SK-N-SH treated with all-trans-retinoic acid at 6 μM for 48 hours (cell line): ENCODE measurements around the gene ZNRF2.
A peak's percentile ranks its signal among the peaks of the same experiment; 100 is the strongest.

ENCODE experiments used
- ATAC-seq: fragments of 200-7000 bp; cut with Tn5 transposase; 3 replicates; pipeline ENCODE4 v1.9.1; 2020; ENCODE audit warnings: mild to moderate bottlenecking, moderate library complexity
- ARNTL ChIP-seq: fragments of 450-650 bp; formaldehyde crosslinking; IDR thresholded peaks from 2 replicates; pipeline ENCODE4 v1.5.0; 2020; ENCODE audit warnings: low read depth, mild to moderate bottlenecking, moderate library complexity, borderline replicate concordance
- BACH2 ChIP-seq: fragments of 250-450 bp; sonication (Bioruptor Pico); IDR thresholded peaks from 2 replicates; pipeline ENCODE4 v1.9.0; 2021; ENCODE audit warnings: mild to moderate bottlenecking, borderline replicate concordance
- ESRRG ChIP-seq: fragments of 250-450 bp; sonication (Bioruptor Pico); IDR thresholded peaks from 2 replicates; pipeline ENCODE4 v1.6.1; 2021; ENCODE audit warnings: mild to moderate bottlenecking
- GLIS3 ChIP-seq: fragments of 250-450 bp; sonication (Bioruptor Pico); IDR thresholded peaks from 2 replicates; pipeline ENCODE4 v1.5.0; 2020; ENCODE audit warnings: mild to moderate bottlenecking, moderate library complexity
- ISL1 ChIP-seq: fragments of 250-450 bp; sonication (Bioruptor Pico); IDR thresholded peaks from 2 replicates; pipeline ENCODE4 v2.1.2; 2022; ENCODE audit warnings: mild to moderate bottlenecking, moderate library complexity
- OSR1 ChIP-seq: fragments of 250-450 bp; sonication (Bioruptor Pico); IDR thresholded peaks from 2 replicates; pipeline ENCODE4 v1.8.0; 2022; ENCODE audit warnings: moderate library complexity, mild to moderate bottlenecking, inconsistent platforms
- PPARA ChIP-seq: fragments of 250-450 bp; sonication (Bioruptor Pico); IDR thresholded peaks from 2 replicates; pipeline ENCODE4 v1.5.0; 2020; ENCODE audit warnings: mild to moderate bottlenecking, borderline replicate concordance
- RARB ChIP-seq: fragments of 250-450 bp; sonication (Bioruptor Pico); IDR thresholded peaks from 2 replicates; pipeline ENCODE4 v1.8.0; 2021; ENCODE audit warnings: mild to moderate bottlenecking, moderate library complexity
- SNAI2 ChIP-seq: fragments of 250-450 bp; sonication (Bioruptor Pico); IDR thresholded peaks from 2 replicates; pipeline ENCODE4 v1.5.0; 2020; ENCODE audit warnings: mild to moderate bottlenecking, moderate library complexity
- TCF4 ChIP-seq: fragments of 250-450 bp; sonication (Bioruptor Pico); IDR thresholded peaks from 2 replicates; pipeline ENCODE4 v1.8.0; 2021; ENCODE audit warnings: mild to moderate bottlenecking, moderate library complexity, borderline replicate concordance
- ZC3H10 ChIP-seq: fragments of 250-450 bp; sonication (Bioruptor Pico); IDR thresholded peaks from 2 replicates; pipeline ENCODE4 v1.5.1; 2021; ENCODE audit warnings: mild to moderate bottlenecking, moderate library complexity
- ZFP30 ChIP-seq: fragments of 450-650 bp; formaldehyde crosslinking; IDR thresholded peaks from 2 replicates; pipeline ENCODE4 v1.5.0; 2022; ENCODE audit warnings: mild to moderate bottlenecking, moderate library complexity
- ZNF565 ChIP-seq: fragments of 450-650 bp; formaldehyde crosslinking; conservative IDR thresholded peaks from 2 replicates; pipeline ENCODE4 v1.5.0; 2020; ENCODE audit warnings: low read depth, mild to moderate bottlenecking, moderate library complexity
- ZNF70 ChIP-seq: fragments of 450-650 bp; formaldehyde crosslinking; IDR thresholded peaks from 2 replicates; pipeline ENCODE4 v1.5.0; 2020; ENCODE audit warnings: mild to moderate bottlenecking, moderate library complexity
- ZNF8 ChIP-seq: fragments of 450-650 bp; formaldehyde crosslinking; IDR thresholded peaks from 2 replicates; pipeline ENCODE4 v1.5.0; 2020; ENCODE audit warnings: mild to moderate bottlenecking, moderate library complexity
- TF ChIP-seq, protein P1 (sequence below): fragments of 250-450 bp; sonication (Bioruptor Pico); IDR thresholded peaks from 2 replicates; pipeline ENCODE4 v1.8.0; 2021; ENCODE audit warnings: low read depth, mild to moderate bottlenecking, moderate library complexity, borderline replicate concordance
- TF ChIP-seq, protein P2 (sequence below): fragments of 250-450 bp; sonication (Bioruptor Pico); IDR thresholded peaks from 2 replicates; pipeline ENCODE4 v1.8.0; 2020; ENCODE audit warnings: mild to moderate bottlenecking, moderate library complexity, borderline replicate concordance
- TF ChIP-seq, protein P3 (sequence below): fragments of 250-450 bp; sonication (Bioruptor Pico); IDR thresholded peaks from 2 replicates; pipeline ENCODE4 v1.5.0; 2020; ENCODE audit warnings: mild to moderate bottlenecking, moderate library complexity
- TF ChIP-seq, protein P4 (sequence below): fragments of 250-450 bp; sonication (Bioruptor Pico); IDR thresholded peaks from 2 replicates; pipeline ENCODE4 v1.5.1; 2020; ENCODE audit warnings: low read depth, mild to moderate bottlenecking, moderate library complexity
- TF ChIP-seq, protein P5 (sequence below): fragments of 250-450 bp; sonication (Bioruptor Pico); IDR thresholded peaks from 2 replicates; pipeline ENCODE4 v1.5.1; 2021; ENCODE audit warnings: mild to moderate bottlenecking, moderate library complexity

ZNRF2 gene

DNA sequence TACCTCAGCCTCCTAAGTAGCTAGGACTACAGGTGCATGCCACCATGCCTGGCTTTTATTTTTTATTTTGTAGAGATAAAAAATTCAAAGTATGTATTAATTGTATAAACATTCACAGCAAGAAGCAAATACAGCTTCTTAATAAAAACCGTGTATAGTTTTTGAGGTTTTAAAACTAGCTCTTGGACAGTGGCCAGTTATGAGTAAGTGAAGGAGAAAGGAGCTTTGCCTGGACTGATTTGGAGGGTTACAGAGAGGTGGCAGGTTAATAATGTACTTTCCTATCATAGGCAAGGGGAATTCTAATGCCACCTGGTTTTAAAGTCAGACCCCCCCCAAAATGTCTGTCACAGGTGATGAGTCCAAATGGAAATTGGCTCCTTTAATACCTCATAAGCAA, 43.4 kb downstream of the ZNRF2 start:
- TF ChIP-seq ISL1 (CRISPR knock-in tag) (no peak), RARB (CRISPR knock-in tag) (no peak), ZNF8 (CRISPR knock-in tag) (no peak), ZNF565 (CRISPR knock-in tag) (no peak), PPARA (CRISPR knock-in tag) (no peak), OSR1 (CRISPR knock-in tag) (no peak), ZNF70 (CRISPR knock-in tag) (no peak), GLIS3 (CRISPR knock-in tag) (no peak), BACH2 (CRISPR knock-in tag) (no peak), SNAI2 (CRISPR knock-in tag) (no peak), ESRRG (no peak), TCF4 (CRISPR knock-in tag) (no peak), ARNTL (CRISPR knock-in tag) (no peak), ZC3H10 (no peak), ZFP30 (CRISPR knock-in tag) (no peak)
- TF ChIP-seq, protein P1, sequence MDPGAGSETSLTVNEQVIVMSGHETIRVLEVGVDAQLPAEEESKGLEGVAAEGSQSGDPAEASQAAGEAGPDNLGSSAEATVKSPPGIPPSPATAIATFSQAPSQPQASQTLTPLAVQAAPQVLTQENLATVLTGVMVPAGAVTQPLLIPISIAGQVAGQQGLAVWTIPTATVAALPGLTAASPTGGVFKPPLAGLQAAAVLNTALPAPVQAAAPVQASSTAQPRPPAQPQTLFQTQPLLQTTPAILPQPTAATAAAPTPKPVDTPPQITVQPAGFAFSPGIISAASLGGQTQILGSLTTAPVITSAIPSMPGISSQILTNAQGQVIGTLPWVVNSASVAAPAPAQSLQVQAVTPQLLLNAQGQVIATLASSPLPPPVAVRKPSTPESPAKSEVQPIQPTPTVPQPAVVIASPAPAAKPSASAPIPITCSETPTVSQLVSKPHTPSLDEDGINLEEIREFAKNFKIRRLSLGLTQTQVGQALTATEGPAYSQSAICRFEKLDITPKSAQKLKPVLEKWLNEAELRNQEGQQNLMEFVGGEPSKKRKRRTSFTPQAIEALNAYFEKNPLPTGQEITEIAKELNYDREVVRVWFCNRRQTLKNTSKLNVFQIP (CRISPR knock-in tag): no peak
- TF ChIP-seq, protein P2, sequence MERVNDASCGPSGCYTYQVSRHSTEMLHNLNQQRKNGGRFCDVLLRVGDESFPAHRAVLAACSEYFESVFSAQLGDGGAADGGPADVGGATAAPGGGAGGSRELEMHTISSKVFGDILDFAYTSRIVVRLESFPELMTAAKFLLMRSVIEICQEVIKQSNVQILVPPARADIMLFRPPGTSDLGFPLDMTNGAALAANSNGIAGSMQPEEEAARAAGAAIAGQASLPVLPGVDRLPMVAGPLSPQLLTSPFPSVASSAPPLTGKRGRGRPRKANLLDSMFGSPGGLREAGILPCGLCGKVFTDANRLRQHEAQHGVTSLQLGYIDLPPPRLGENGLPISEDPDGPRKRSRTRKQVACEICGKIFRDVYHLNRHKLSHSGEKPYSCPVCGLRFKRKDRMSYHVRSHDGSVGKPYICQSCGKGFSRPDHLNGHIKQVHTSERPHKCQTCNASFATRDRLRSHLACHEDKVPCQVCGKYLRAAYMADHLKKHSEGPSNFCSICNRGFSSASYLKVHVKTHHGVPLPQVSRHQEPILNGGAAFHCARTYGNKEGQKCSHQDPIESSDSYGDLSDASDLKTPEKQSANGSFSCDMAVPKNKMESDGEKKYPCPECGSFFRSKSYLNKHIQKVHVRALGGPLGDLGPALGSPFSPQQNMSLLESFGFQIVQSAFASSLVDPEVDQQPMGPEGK: no peak
- TF ChIP-seq, protein P3, sequence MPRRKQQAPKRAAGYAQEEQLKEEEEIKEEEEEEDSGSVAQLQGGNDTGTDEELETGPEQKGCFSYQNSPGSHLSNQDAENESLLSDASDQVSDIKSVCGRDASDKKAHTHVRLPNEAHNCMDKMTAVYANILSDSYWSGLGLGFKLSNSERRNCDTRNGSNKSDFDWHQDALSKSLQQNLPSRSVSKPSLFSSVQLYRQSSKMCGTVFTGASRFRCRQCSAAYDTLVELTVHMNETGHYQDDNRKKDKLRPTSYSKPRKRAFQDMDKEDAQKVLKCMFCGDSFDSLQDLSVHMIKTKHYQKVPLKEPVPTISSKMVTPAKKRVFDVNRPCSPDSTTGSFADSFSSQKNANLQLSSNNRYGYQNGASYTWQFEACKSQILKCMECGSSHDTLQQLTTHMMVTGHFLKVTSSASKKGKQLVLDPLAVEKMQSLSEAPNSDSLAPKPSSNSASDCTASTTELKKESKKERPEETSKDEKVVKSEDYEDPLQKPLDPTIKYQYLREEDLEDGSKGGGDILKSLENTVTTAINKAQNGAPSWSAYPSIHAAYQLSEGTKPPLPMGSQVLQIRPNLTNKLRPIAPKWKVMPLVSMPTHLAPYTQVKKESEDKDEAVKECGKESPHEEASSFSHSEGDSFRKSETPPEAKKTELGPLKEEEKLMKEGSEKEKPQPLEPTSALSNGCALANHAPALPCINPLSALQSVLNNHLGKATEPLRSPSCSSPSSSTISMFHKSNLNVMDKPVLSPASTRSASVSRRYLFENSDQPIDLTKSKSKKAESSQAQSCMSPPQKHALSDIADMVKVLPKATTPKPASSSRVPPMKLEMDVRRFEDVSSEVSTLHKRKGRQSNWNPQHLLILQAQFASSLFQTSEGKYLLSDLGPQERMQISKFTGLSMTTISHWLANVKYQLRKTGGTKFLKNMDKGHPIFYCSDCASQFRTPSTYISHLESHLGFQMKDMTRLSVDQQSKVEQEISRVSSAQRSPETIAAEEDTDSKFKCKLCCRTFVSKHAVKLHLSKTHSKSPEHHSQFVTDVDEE: no peak
- TF ChIP-seq, protein P4, sequence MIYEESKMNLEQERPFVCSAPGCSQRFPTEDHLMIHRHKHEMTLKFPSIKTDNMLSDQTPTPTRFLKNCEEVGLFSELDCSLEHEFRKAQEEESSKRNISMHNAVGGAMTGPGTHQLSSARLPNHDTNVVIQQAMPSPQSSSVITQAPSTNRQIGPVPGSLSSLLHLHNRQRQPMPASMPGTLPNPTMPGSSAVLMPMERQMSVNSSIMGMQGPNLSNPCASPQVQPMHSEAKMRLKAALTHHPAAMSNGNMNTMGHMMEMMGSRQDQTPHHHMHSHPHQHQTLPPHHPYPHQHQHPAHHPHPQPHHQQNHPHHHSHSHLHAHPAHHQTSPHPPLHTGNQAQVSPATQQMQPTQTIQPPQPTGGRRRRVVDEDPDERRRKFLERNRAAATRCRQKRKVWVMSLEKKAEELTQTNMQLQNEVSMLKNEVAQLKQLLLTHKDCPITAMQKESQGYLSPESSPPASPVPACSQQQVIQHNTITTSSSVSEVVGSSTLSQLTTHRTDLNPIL (CRISPR knock-in tag): no peak
- TF ChIP-seq, protein P5, sequence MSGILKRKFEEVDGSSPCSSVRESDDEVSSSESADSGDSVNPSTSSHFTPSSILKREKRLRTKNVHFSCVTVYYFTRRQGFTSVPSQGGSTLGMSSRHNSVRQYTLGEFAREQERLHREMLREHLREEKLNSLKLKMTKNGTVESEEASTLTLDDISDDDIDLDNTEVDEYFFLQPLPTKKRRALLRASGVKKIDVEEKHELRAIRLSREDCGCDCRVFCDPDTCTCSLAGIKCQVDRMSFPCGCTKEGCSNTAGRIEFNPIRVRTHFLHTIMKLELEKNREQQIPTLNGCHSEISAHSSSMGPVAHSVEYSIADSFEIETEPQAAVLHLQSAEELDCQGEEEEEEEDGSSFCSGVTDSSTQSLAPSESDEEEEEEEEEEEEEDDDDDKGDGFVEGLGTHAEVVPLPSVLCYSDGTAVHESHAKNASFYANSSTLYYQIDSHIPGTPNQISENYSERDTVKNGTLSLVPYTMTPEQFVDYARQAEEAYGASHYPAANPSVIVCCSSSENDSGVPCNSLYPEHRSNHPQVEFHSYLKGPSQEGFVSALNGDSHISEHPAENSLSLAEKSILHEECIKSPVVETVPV (CRISPR knock-in tag): no peak
- peak; percentile 85 for ATAC-seq

DNA sequence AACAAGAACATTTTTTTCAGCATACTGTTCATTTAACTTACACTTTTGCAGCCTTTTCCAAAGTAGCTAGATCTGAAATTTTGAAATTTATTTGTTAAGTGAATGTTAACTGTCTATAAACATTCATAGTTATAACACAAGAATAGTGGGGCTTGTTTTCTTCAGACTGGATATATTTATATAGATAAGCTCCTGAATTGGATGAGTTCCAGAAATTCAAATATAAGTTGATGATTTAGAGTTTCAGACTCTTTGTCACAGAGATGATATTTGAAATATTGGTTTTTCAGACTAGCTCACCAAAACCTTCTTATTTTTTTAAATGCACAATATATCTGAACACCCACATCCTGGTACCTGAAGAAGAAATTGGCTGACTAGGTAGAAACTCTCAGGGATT, 44.0 kb downstream of the ZNRF2 start:
- no peak for ATAC-seq
- TF ChIP-seq, protein P1 (CRISPR knock-in tag): no peak
- TF ChIP-seq RARB (CRISPR knock-in tag): no peak
- TF ChIP-seq ARNTL (CRISPR knock-in tag): no peak
- no peak for TF ChIP-seq ZNF8 (CRISPR knock-in tag)
- no peak for TF ChIP-seq GLIS3 (CRISPR knock-in tag)

DNA sequence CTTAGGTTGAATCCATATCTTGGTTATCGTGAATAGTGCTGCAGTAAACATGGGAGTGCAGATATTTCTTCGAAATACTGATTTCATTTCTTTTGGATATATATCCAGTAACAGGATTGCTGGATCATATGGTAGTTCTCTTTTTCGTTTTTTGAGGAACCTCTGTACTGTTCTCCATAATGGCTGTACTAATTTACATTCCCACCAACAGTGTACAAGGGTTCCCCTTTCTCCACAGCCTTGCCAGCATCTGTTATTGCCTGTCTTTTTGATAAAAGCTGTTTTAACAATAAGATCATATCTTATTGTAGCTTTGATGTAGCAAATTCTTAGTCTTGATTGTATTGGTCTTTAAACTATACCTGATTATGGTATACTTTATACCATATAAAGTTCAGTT, 45.3 kb downstream of the ZNRF2 start:
- no peak for ATAC-seq
- TF ChIP-seq ARNTL (CRISPR knock-in tag) (no peak), PPARA (CRISPR knock-in tag) (no peak), OSR1 (CRISPR knock-in tag) (no peak), ZNF565 (CRISPR knock-in tag) (no peak), ZNF70 (CRISPR knock-in tag) (no peak)
- TF ChIP-seq, protein P1 (CRISPR knock-in tag): no peak
- TF ChIP-seq, protein P4 (CRISPR knock-in tag): no peak
- TF ChIP-seq, protein P3: no peak
